ENCODE data around the gene GAGE10. TPM values are rescaled to one million over a fixed set of nuclear protein-coding genes. Genes with fewer than 3 reads are reported as not detected.

GAGE10 gene
- total RNA-seq, 1 experiment from 2014 or later, result not detected

DNA sequence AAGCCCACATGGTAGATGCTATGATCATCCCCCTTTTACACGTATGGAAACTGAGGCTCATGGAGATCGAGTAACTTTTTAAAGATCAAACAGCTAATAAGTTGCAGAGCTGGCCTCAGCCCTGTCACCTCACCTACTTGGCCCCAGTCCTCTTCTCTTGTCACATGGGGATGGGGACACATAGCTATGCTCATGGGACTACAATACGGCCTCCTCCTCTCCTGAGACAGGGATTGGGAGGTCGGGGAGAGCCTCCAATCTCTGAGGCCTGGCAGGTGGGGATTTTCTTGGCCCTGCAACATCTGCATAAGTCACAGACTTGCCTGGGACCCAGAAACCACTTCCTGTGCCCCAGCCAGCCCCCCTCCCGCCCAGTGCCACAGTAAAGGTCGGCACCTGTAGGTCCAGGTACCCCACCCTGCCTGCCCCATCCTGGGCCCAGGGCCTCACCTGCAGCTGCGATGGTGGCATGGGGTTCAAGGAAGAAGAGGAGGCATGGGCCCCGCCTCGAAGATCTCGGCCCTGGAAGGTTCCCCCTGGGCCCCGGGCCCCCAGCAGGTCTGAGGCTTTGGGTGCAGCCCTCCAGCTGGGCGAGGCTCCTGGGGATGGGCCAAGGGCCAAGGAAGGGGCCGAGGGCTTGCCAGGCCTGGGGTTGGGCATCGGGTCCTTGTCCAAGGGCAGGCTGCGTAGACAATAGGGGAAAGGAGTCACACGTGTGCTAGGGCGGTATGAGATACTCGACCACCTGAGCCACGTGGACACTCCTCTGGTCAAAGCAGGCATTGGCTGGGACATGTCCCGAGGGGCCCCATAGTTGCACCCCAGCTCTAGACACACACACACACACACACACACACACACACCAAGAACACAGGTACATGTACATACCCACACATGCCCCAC, 45.3 kb upstream of the GAGE10 start:
- H3K36me3 ChIP-seq (ENCODE audit: control insufficient read depth, insufficient read depth, low read length), result no peaks in the 10 kb centered on the region
- no peak for ATAC-seq
- DNase-seq (ENCODE audit: low read depth, low spot score), result no peak
- no peak for TF ChIP-seq TCF7L2 (IDR thresholded peaks at IDR 0.05; ENCODE audit: low read depth, low read length)
- TF ChIP-seq POLR2AphosphoS5 (IDR thresholded peaks at IDR 0.05; ENCODE audit: low read depth, low read length), result no peak
- no peak for TF ChIP-seq SIN3A (IDR thresholded peaks at IDR 0.05; ENCODE audit: borderline replicate concordance, insufficient read depth, low read depth, low read length)
- TF ChIP-seq, protein P1, sequence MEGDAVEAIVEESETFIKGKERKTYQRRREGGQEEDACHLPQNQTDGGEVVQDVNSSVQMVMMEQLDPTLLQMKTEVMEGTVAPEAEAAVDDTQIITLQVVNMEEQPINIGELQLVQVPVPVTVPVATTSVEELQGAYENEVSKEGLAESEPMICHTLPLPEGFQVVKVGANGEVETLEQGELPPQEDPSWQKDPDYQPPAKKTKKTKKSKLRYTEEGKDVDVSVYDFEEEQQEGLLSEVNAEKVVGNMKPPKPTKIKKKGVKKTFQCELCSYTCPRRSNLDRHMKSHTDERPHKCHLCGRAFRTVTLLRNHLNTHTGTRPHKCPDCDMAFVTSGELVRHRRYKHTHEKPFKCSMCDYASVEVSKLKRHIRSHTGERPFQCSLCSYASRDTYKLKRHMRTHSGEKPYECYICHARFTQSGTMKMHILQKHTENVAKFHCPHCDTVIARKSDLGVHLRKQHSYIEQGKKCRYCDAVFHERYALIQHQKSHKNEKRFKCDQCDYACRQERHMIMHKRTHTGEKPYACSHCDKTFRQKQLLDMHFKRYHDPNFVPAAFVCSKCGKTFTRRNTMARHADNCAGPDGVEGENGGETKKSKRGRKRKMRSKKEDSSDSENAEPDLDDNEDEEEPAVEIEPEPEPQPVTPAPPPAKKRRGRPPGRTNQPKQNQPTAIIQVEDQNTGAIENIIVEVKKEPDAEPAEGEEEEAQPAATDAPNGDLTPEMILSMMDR (IDR thresholded peaks at IDR 0.05), result no peak
- TF ChIP-seq, protein P2, sequence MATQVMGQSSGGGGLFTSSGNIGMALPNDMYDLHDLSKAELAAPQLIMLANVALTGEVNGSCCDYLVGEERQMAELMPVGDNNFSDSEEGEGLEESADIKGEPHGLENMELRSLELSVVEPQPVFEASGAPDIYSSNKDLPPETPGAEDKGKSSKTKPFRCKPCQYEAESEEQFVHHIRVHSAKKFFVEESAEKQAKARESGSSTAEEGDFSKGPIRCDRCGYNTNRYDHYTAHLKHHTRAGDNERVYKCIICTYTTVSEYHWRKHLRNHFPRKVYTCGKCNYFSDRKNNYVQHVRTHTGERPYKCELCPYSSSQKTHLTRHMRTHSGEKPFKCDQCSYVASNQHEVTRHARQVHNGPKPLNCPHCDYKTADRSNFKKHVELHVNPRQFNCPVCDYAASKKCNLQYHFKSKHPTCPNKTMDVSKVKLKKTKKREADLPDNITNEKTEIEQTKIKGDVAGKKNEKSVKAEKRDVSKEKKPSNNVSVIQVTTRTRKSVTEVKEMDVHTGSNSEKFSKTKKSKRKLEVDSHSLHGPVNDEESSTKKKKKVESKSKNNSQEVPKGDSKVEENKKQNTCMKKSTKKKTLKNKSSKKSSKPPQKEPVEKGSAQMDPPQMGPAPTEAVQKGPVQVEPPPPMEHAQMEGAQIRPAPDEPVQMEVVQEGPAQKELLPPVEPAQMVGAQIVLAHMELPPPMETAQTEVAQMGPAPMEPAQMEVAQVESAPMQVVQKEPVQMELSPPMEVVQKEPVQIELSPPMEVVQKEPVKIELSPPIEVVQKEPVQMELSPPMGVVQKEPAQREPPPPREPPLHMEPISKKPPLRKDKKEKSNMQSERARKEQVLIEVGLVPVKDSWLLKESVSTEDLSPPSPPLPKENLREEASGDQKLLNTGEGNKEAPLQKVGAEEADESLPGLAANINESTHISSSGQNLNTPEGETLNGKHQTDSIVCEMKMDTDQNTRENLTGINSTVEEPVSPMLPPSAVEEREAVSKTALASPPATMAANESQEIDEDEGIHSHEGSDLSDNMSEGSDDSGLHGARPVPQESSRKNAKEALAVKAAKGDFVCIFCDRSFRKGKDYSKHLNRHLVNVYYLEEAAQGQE (IDR thresholded peaks at IDR 0.05; ENCODE audit: insufficient read depth in 1 of 2, low read depth in 2 of 2, low read length in 1 of 2), result no peak
- CTCF ChIA-PET, result interaction anchor here (0.7 kb wide), 1 partner anchor 407 kb away, joined by 3 read pairs; no protein-coding TSS in a partner anchor
- no peak overlapping the region for H3K4me3 ChIP-seq (ENCODE audit: low read depth in 2 of 2, low read length in 2 of 2)
- in situ Hi-C loops (cut with HindIII; ENCODE audit: low pct_unique_long_range_greater_than_20kb, low sequenced_read_pairs), result no loop called here
- H3K4me1 ChIP-seq (ENCODE audit: control insufficient read depth, insufficient read depth, low read length), result no peaks in the 10 kb centered on the region
- intact Hi-C loops (cut with micrococcal nuclease; ENCODE audit: unreplicated experiment), result no loop called here
- H3K27ac ChIP-seq (ENCODE audit: low read length), result no peak overlapping the region
- H3K27me3 ChIP-seq (ENCODE audit: control insufficient read depth, insufficient read depth, low read length), result no peaks in the 10 kb centered on the region
- BruUV-seq (replicated peaks), result no TSS peak
- no peaks in the 10 kb centered on the region for H3K9me3 ChIP-seq (ENCODE audit: control insufficient read depth, insufficient read depth, low read depth, low read length)
- POLR2A ChIA-PET, result no interaction called here

DNA sequence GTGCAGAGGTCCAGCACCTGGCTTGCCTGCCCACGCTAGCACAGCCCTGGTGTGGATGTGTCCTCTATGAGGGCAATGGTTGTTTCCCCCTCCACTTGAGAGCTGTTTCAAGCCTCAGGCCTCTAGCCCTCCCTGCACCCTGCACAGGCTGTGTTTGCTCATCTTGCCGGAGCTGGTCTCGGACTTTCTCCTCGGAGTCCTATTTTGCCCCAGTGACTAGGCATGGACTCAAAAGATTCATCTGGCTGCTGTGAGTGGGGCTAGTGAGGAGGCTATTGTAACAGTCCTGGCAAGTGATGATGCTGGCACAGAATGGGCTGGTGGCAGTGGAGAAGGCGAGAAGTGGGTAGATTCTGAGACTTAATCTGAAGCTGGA, 44.7 kb upstream of the GAGE10 start:
- H3K9me3 ChIP-seq (ENCODE audit: control insufficient read depth, insufficient read depth, low read depth, low read length), result no peaks in the 10 kb centered on the region
- BruUV-seq (replicated peaks), result no TSS peak
- TF ChIP-seq TCF7L2 (IDR thresholded peaks at IDR 0.05; ENCODE audit: low read depth, low read length) (no peak), SIN3A (IDR thresholded peaks at IDR 0.05; ENCODE audit: borderline replicate concordance, insufficient read depth, low read depth, low read length) (no peak), POLR2AphosphoS5 (IDR thresholded peaks at IDR 0.05; ENCODE audit: low read depth, low read length) (no peak)
- TF ChIP-seq, protein P2 (IDR thresholded peaks at IDR 0.05; ENCODE audit: insufficient read depth in 1 of 2, low read depth in 2 of 2, low read length in 1 of 2), result no peak
- TF ChIP-seq, protein P1 (IDR thresholded peaks at IDR 0.05), result no peak
- ATAC-seq (no peak), DNase-seq (ENCODE audit: low read depth, low spot score) (no peak)
- H3K4me1 ChIP-seq (ENCODE audit: control insufficient read depth, insufficient read depth, low read length), result no peaks in the 10 kb centered on the region
- in situ Hi-C loops (cut with HindIII; ENCODE audit: low pct_unique_long_range_greater_than_20kb, low sequenced_read_pairs) (no loop called here), intact Hi-C loops (cut with micrococcal nuclease; ENCODE audit: unreplicated experiment) (no loop called here)
- no peaks in the 10 kb centered on the region for H3K36me3 ChIP-seq (ENCODE audit: control insufficient read depth, insufficient read depth, low read length)
- H3K27me3 ChIP-seq (ENCODE audit: control insufficient read depth, insufficient read depth, low read length), result no peaks in the 10 kb centered on the region
- CTCF ChIA-PET, result no interaction called here
- no peak overlapping the region for H3K4me3 ChIP-seq (ENCODE audit: low read depth in 2 of 2, low read length in 2 of 2)
- POLR2A ChIA-PET, result no interaction called here
- no peak overlapping the region for H3K27ac ChIP-seq (ENCODE audit: low read length)

Measured in Panc1 (cell line).